Effector CD8-positive, alpha-beta T cell (primary cell): ENCODE results near the gene DCST2.

Experiments used
- DNase-seq: peaks from one replicate; lab custom pipeline; 2025; lab: John Stamatoyannopoulos, UW

The DCST2 gene

DNA sequence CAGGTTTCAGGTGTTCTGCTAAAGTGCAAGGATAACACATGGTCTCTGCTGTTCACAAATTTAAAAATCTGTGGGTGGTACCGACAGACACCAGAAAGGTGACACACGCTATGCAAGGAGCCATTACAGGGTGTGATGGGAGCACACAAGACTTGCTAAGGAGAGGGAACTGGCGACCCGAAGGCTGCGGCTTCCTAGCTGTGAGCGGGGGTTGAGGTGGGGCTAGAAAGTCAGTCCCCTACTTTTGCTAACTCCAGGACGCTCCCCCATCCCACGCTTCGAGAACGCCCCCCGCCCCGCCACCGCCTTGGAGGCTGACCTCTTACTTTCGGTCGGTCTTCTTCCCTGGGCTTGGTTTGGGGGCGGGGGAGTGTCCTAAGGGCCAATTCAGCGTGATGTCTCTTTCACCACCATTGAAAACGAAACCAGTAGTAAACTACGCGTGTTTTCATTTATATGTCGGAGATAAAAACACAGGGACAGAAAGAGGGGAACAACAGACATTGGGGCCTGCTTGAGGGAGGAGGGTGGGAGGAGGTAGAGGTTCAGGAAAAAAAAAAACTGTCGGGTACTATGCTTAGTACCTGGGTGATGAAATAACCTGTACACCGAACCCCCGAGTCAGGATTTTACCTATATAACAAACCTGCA, 58.0 kb downstream of the DCST2 start:
- DNase-seq, result no peak

DNA sequence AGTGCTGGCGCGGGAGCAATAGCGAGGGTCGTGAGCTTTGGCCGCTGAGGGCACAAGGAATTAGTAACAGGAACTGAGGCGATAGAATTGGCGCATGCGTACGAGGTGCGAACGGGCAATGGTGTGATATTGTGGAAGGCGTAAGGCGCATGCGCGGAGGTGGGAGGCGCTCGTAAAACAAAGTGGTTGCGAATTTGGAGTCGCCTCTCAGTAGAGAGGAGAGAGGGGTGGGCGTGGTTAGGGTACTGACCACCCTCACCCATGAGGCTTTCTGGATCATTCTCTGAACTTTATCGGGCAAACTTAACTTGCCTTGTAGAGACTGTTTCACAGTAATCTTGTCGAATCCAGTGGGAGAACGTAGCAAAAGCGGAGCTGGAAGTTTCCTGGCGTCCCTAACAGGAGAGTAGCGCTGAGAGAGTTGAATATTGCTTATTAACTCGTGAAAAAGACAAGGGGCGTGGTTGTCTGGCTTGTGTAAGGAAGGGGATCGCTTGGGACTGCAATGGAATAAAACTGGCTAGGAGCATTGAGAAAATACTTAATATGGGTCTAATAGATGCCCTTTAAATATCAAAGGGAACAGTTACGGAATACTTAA, 58.7 kb downstream of the DCST2 start:
- DNase-seq, result peak; percentile 92

DNA sequence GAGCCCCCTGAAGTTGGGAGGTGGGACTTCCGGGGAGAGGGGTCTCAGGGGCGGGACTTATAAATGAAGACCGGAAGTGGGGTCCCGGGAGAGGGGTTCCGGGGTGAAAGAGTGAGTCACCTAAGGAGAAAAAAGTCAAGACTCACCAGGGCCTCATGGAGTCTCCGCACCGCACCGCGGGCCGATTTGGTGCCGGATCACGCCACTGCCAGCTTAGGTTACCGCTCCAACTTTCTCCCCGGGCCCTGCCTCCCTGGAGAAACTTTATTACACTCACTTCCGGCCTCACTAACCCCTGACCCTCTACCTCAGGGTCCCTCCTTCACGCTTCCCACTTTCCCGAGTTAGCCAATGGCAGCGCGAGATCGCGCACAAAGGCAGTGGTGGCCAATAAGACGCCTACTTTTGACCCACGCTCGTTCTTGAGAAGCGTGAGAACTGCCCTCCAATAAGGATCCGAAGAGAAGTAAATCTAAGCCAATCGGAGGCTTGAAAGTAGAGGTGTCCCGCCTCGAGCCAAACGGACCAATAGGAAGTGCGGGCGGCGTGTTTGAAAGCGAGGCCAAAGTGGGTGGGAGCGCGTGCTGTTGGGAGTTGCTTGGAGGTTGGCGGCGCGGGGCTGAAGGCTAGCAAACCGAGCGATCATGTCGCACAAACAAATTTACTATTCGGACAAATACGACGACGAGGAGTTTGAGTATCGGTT, 59.3 kb downstream of the DCST2 start, which contains the start of gene CKS1B:
Gene CKS1B, plus strand, starts transcription at position 580 of the 706 bp plus-strand sequence. Its CDS starts 65 bp downstream, at position 645.
- DNase-seq, result peak; percentile 95

DNA sequence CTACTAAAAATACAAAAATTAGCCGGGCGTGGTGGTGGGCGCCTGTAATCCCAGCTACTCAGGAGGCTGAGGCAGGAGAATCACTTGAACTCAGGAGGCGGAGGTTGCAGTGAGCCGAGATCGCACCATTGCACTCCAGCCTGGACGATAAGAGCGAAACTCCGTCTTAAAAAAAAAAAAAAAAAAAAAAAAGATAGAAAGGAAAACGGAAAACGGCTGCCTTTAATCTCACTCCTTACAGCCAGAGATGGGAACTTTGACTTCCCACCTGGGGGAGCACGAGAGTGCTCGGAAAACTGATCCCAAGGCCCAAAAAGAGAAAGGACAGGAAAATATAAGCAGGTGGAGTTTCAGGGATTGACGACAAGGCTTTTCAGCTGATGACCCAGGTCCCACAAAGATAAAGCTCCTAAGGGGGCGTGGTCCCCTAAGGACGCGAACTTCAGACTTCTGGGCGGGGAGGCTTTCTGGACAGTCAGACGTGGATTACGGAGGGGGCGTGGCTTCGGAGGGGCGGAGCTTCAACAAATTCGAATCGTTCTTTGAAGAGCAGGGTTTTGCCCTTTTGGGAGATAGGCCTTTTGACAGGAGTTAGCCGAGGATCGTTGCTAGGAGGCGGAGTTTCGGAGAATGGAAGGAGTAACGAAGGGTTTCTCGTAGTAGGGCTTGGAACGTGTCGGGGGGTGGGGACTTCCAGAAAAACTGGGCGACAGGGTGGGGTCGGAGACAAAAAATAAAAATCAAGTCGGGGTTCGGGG, 60.1 kb downstream of the DCST2 start:
- peak; percentile 85 for DNase-seq

DNA sequence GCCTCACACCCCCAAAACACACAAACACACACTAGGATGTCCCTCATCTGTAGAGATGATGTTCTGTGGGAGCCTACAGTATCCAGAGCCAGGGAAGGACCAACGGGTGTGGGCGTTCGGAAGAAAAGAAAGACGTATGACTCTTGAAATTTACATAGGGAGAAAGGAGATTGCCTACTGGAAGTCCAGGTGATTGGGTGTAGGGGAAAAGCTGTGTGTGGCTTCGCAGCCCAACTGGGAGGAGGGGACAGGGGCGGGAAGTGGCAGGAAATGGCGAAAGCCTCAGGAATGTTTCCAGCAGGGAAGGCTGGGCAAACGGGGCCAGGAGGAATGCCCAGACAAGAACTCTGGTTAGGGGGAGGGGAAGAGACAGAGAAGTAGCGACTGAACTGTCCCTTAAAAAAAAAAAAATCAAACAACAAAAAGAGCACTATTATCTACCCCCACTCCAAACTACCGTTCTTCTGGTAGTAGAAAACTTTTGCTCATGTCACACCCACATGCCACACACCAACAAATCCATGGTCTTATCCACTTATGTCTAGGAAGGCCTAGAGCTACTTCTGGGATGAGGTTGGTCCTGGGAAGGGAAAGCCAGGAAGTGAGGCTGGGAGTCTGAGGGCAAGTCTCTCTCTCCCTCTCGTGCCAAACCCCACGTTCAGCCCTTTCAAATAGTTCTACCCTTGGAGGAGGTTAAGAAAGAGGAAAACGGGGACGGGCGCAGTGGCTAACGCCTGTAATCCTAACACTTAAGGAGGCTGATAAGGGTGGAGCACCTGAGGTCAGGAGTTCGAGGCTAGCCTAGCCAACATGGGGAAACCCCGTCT, 60.9 kb downstream of the DCST2 start:
- no peak for DNase-seq

DNA sequence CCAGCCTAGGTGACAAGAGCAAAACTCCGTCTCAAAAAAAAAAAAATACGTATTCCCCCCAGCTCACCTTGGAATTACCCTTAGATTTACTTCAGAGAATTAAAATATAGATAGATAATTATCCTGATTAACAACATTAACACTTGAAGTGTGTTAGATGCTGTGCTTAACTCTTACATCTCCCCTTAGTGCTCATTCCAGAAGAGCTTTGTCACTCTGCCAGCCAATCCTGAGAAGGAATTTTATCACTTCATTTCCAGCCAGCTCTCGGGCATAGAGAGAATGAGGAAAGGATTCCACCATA, 61.4 kb downstream of the DCST2 start:
- DNase-seq, result no peak

DNA sequence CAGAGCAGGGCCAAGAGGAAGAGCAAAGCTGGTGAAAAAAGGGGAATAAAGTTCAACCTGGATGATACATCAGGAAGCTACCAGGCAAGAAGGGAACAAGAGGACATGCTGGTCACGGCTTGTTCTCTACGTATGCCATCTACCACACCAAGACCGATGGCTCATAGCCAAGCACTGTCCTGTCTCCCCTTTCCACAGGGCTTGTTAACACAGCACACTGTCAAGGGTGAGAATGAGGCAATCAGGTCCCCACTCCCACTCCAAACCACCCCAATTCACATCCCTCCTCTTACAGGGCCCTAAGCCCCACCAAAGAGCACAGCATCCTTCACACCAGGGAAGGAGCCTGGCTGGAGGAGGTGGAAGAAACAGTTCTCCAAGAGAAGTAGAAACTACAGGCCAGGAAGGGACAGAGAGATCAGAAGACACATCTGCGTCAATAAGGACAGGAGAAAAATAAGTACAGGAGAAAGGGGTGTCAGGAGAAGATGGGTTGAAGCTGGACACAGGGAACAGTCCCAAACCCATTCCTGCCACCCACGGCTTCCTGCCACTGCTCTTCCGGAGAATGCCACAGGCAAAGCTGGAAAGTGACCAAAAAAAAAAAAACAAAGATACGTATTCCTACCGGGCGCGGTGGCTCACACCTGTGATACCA, 62.1 kb downstream of the DCST2 start:
- no peak for DNase-seq

DNA sequence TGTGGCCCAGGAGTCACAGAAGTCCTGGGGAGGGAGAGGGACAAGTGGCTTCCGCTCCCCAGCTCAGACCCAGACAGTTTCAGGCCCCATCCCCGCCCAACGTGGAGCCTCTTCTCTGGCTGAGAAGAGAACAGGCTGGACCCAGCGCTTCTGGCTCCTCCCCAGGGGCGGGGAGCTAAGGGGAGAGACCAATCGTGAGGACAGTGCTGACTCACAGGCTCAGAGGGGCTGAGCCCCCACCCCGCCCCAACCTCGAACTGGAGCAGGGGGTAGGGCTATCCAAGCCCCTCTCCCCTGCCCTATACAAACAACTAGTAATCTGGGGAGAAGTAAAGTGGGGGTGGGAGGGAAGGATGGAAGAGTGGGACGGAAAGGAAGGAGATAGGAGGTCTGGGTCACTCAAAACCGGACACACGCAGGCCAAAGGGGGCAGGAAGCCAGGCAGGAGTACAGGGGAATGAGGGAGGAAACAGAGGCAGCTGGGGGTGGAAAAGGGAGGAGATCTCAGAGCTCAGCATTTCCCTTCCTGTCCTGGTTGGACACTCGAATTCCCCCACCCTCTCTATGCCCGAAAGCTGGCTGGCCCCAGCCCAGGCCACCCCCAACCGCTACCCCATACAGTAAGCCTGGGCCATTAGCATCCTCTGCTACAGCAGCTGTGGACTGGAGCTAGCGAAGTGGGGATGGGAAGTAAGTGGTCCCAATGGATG, 62.8 kb downstream of the DCST2 start, which contains the start of gene SHC1:
Gene SHC1, minus strand, starts transcription at position 117 of the 710 bp plus-strand sequence. CDS start 221 bp downstream, outside the sequence.
- DNase-seq, result no peak

DNA sequence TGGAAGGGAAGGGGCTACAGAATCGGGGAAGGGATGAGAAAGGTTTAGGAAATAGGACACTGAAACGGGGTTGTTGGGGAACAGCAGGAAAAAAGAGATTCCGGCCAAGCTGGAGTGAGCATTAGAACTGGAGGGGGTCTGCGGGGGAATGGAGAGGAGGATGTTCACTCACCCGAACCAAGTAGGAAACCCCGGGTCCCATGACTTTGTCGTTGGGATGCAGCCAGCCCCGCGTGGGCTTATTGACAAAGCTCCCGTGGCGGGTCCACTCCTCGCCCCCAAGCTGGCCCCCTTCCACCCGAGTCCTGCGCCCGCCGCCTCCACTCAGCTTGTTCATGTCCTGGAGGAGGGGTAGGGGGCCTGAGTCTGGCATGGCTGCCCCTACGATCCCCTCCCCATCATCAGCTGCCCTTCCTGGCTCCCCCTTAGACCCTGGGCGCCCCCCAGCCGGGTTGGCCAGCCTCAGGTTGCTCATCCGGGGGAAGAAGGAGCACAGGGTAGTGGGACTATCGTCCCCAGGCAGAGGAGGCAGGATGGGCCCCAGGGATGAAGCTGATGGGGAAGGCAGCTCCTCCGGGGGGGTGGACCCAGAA, 63.6 kb downstream of the DCST2 start:
- no peak for DNase-seq

DNA sequence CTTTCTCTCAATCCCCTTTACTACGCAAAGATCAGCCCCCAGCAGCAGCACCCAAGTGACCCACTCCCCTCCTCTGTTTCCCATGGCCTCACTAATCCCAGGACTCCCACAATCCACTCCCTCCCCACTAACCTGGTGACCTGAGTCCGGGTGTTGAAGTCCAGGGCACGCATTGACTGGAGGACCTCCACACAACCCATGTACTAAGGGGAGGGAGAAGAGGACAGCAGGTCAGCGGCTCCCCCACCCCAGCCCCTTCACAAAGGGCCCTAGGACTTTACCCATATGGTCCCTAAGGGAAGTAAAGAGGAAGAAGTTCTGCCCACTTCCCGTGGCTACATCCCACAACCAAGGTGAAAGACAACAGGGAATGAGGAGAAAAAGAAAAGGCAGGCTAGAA, 64.3 kb downstream of the DCST2 start:
- DNase-seq, result no peak

DNA sequence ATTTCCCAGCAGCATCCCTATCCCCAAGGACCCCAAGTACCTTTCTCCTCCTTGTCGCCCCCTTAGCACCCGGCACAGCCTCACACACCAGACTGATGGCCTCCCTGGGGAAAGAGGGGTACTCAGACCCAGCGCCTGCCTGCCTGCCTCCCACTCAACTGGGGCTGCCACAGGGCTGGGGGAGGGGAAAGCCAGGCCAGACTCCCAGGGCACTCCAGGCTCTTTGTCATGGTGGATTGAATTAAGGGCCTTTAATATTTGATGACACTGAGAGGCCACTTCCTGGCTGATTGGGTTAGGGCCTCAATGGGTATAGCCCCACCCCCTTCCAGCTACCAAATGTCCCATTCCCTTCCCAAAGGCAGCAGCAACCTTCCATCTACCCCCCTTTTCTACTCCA, 64.8 kb downstream of the DCST2 start:
- no peak for DNase-seq
